GM10248 (cell line): Measurements from ENCODE around the gene ACACA.

Experiments
- CTCF ChIA-PET: fragments of 300-600 bp; sonication (Branson Sonifier 250); formaldehyde crosslinking; extraction: SDS; loops from one replicate; lab custom pipeline; 2021; ENCODE audit warnings: antibody characterized with exemption; lab: Yijun Ruan, JAX
- POLR2A ChIA-PET: fragments of 350-650 bp; sonication (Branson Sonifier 250); formaldehyde crosslinking; extraction: SDS; loops from one replicate; lab custom pipeline; 2020; ENCODE audit warnings: antibody characterized with exemption; lab: Yijun Ruan, JAX
- DNase-seq: peaks from one replicate; pipeline ENCODE4 v3.0.0; 2012; ENCODE audit errors: extremely low spot score
- TF ChIP-seq, protein P1 (sequence below): IDR thresholded peaks from 2 replicates; pipeline ENCODE4 v1.5.1; 2012; ENCODE audit warnings: mild to moderate bottlenecking, low read depth; ENCODE audit errors: extremely low read depth, missing control alignments, control extremely low read depth

The ACACA gene

DNA sequence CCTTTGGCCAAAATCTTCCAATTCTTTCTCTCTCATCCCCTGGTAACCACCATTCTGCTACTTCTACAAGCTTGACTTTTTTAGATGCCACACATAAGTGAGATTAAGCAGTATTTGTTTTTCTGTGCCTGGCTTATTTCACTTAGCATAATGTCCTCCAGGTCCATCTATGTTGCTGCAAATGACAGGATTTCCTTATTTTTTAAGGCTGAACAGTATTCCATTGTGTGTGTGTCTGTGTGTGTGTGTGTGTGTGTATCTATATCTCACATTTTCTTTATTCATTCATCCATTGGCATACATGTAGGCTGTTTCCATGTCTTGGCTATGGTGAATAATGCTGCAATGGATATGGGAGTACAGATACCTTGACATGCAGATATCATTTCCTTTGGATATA, 6.1 kb downstream of the ACACA start:
- ChIA-PET POLR2A (no interaction called here), CTCF (interaction anchor here (1.7 to 9.7 kb wide), 2 partner anchors 8 to 28 kb away, joined by 4 to 86 read pairs; no protein-coding TSS in a partner anchor)
- TF ChIP-seq, protein P1, sequence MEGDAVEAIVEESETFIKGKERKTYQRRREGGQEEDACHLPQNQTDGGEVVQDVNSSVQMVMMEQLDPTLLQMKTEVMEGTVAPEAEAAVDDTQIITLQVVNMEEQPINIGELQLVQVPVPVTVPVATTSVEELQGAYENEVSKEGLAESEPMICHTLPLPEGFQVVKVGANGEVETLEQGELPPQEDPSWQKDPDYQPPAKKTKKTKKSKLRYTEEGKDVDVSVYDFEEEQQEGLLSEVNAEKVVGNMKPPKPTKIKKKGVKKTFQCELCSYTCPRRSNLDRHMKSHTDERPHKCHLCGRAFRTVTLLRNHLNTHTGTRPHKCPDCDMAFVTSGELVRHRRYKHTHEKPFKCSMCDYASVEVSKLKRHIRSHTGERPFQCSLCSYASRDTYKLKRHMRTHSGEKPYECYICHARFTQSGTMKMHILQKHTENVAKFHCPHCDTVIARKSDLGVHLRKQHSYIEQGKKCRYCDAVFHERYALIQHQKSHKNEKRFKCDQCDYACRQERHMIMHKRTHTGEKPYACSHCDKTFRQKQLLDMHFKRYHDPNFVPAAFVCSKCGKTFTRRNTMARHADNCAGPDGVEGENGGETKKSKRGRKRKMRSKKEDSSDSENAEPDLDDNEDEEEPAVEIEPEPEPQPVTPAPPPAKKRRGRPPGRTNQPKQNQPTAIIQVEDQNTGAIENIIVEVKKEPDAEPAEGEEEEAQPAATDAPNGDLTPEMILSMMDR: no peak
- no peak for DNase-seq

DNA sequence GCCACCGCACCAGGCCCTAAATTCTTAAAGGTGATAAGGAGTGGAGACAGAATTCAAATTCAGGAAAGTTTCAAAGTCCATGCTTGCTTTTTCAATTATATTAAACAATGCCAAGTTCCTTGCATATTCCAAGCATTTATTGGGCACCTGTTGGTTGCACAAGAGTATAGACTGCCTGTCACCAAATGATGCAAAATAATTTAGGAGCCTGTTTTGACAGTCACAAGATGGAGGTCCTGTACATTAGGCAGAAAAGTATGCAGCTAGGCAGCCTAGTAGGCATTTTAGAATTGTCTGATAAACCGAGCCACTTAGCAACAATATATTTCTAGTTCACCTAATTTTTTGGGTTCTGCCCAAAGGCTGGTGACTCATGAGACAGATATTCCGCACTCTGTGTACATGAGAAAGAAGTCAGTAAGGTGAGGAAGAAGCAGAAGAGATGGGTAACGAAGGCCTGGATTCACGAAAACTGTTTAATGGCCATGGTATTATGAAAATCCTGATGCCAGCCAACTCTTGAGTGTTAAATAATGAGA, 7.3 kb downstream of the ACACA start:
- ChIA-PET POLR2A (no interaction called here), CTCF (interaction anchor here (2.6 to 9.7 kb wide), 2 partner anchors 23 to 26 kb away, joined by 17 to 86 read pairs; partner anchors contain the start of gene C17orf78)
- no peak for DNase-seq
- TF ChIP-seq, protein P1: no peak

DNA sequence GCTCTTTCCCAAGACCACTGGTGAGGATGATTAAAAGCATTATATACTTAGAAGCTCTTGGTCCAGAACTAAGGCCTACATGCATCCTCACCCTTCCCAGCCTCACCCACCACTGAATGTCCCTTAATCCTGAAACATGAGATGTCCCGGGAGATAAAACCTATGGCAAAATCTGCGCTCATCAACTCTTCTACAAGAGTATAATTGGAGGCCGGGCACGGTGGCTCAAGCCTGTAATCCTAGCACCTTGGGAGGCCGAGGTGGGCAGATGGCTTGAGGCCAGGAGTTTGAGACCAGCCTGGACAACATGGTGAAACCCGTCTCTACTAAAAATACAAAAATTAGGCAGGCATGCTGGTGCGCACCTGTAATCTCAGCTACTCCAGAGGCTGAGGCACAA, 13.3 kb downstream of the ACACA start:
- no peak for DNase-seq
- ChIA-PET POLR2A (no interaction called here), CTCF (interaction anchor here (11.7 kb wide), 1 partner anchor 19 kb away, joined by 143 read pairs; the partner anchor contains the start of gene C17orf78)
- TF ChIP-seq, protein P1: no peak

DNA sequence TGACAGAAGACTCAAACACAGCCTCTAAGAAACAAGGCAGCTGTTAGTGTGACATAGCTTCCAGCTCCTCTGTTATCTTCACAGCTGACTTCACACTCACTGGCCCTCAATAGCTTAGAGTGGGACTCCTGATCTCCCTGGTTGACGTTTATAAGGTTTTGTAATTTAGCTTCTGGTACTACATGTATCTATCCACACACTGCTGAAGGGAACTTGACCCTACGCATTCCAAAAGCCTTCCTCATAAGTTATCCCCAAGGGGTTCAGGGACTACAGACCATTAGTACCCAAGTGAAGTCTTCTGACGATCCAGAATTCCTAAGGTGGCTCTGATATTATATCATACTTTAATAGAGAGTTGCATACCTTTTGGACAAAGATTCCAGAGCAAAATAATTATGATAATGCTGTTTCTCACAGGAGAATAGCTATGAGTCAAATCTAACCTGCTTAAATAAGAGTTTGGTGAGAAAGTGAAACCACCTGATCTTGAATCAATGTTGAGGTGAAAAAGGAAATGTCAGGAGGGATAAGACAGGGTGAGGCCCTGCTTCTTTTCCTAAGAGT, 14.5 kb downstream of the ACACA start:
- ChIA-PET CTCF (interaction anchor here (0.9 to 11.7 kb wide), 6 partner anchors 9 to 765 kb away, joined by 3 to 143 read pairs (median 4); partner anchors contain the start of gene C17orf78), POLR2A (interaction anchor here (0.6 to 0.8 kb wide), 2 partner anchors 15 to 22 kb away, joined by 3 to 5 read pairs; no protein-coding TSS in a partner anchor)
- DNase-seq: peak; percentile 62
- TF ChIP-seq, protein P1: no peak

DNA sequence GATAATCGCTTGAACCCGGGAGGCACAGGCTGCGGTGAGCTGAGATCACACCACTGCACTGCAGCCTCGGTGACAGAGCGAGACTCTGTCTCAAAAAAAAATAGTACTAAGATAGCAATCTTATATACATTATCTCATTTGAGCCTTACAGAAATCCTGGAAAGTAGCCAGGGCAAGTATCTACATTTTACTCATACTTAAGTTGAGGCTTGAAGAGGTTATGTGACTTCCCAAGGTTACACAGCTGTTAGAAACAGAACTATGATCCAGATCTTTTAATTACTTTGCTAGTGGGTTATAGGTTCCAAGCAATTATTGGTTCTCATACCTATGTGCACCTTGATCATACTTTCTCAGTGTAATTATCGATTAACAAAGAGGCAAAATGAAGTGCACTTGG, 15.5 kb downstream of the ACACA start:
- TF ChIP-seq, protein P1: no peak
- no peak for DNase-seq
- ChIA-PET CTCF (interaction anchor here (1.3 to 11.7 kb wide), 2 partner anchors 17 to 151 kb away, joined by 3 to 143 read pairs; partner anchors contain the start of gene C17orf78), POLR2A (no interaction called here)

DNA sequence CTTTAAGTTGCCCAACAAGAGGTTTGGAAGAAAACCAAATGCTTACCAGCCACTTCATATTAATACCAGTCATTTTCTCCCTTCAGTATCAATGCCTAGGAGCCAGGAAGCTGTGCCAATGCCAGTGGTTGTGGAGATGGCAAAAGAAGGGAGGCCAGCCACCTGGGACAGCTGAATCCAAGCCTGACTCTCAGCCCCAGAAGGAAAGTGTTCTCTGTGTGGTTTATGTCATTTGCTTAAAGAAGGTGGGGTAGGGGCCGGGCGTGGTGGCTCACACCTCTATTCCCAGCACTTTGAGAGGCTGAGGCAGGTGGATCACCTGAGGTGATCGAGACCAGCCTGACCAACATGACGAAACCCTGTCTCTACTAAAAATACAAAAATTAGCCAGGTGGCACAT, 17.5 kb downstream of the ACACA start:
- TF ChIP-seq, protein P1: no peak
- POLR2A ChIA-PET: no interaction called here
- CTCF ChIA-PET: interaction anchor here (1.1 to 11.7 kb wide), 3 partner anchors 10 to 36 kb away, joined by 3 to 143 read pairs (median 3); partner anchors contain the start of gene C17orf78
- DNase-seq: no peak
